ENCODE data around the gene TCF19.

TCF19 gene

DNA sequence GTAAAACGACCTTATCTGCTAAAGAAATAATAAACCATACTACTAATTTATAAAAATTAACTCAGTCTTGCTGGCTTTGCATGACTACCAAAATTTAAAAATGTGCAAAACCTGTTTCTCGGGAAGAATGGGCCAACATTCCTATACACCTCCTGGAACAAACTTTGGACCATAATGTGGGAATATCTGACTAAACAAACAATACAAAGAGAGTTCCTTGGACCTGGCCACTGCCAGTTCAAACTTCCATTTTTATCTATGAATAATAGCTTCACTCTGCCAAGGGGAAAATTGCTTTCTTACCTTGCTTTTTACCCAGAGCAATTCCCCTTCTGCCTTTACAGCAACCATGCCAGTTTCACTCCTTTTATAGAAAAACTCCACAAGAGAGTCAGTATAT lies 50.7 kb downstream of the TCF19 start:
- H3K9me3 Mint-ChIP-seq: no peaks in the 10 kb centered on the region
- no peak overlapping the region for H3K27ac Mint-ChIP-seq
- H3K4me1 Mint-ChIP-seq: peaks cover 9 to 10% of the 10 kb centered on the region in 2 donors
- no peaks in the 10 kb centered on the region for H3K27me3 Mint-ChIP-seq
- H3K36me3 Mint-ChIP-seq: no peaks in the 10 kb centered on the region
- no peak for DNase-seq
- H3K4me3 Mint-ChIP-seq: no peak overlapping the region
- no peak for ATAC-seq (replicated peaks)

DNA sequence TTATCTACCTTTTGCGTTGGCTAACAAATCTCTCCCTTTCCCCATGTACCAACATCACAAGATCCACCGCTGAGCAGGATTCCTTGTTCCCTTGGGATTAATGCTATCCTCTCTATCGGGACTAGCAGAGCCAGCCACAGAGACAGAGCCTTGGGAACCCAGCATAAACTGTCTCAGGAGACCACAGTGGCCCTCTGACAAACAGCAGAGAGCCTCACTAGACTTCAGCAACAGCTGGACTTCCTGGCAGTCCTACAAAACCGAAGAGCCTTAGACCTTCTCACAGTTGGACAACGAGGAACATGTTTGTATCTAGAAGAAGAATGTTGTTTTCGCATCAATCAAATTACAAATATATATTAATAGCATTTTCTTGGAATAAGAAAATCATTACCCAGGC lies 51.7 kb downstream of the TCF19 start:
- H3K4me1 Mint-ChIP-seq: peaks cover 0 to 7% of the 10 kb centered on the region in 2 donors
- no peak overlapping the region for H3K27ac Mint-ChIP-seq
- H3K27me3 Mint-ChIP-seq: no peaks in the 10 kb centered on the region
- H3K36me3 Mint-ChIP-seq: no peaks in the 10 kb centered on the region
- H3K4me3 Mint-ChIP-seq: no peak overlapping the region
- H3K9me3 Mint-ChIP-seq: no peaks in the 10 kb centered on the region
- DNase-seq: no peak
- ATAC-seq (replicated peaks): no peak

DNA sequence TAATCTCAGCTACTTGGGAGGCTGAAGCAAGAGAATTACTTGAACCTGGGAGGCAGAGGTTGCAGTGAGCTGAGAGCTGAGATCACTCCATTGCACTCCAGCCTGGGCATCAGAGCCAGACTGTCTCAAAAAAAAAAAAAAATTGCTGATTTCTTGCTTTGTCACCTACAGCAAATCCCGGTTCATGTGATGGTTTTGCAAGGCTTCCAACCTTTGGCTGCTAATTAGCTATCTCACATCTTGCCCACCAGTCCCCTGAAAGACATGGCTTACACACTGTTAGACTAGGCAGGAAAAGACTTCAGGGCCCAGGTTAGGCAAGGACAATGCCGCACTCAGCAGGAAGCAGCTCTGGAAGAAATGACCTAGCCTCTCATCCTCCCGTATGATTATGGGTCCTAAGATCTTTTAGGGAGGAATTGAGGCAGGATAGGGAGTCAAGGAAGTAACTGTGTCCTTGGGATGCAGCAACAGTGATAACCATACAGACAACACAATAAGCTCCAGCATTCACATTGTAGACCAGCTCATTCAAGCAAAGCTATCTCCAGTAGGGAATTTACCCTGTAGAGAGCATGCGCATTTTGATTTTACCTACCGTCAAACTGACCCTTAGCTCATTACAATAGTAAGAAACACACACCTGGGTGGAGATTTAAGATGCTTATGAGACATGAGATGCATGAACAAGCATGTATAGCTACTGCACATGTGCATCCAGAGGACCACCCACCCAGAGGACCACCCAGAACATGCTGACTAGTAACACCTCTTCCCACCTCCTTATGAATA lies 52.5 kb downstream of the TCF19 start:
- ATAC-seq (replicated peaks): no peak
- H3K4me3 Mint-ChIP-seq: no peak overlapping the region
- H3K27ac Mint-ChIP-seq: no peak overlapping the region

More for the DNA sequence above, 52.5 kb downstream of the TCF19 start:
- H3K36me3 Mint-ChIP-seq: peaks cover 0 to 1% of the 10 kb centered on the region in 2 donors
- no peaks in the 10 kb centered on the region for H3K27me3 Mint-ChIP-seq
- DNase-seq: no peak
- peaks cover 2 to 6% of the 10 kb centered on the region in 2 donors for H3K4me1 Mint-ChIP-seq
- peaks cover 0 to 1% of the 10 kb centered on the region in 2 donors for H3K9me3 Mint-ChIP-seq
